Retinal pigment epithelial cell (primary cell): Measurements from ENCODE around the gene SZRD1.

Source experiments
- DNase-seq: peaks from one replicate; pipeline ENCODE4 v3.0.0-alpha.2; 2010; ENCODE audit warnings: low read depth
- H3K4me3 ChIP-seq: 2 replicates; pipeline ENCODE4 v1.5.1; 2011; ENCODE audit warnings: mild to moderate bottlenecking, low read length, control low read depth, moderate library complexity
- TF ChIP-seq, protein P1 (sequence below): conservative IDR thresholded peaks from 2 replicates; pipeline ENCODE4 v1.5.1; 2011; ENCODE audit warnings: low read depth, low read length, control low read depth, inconsistent platforms

The SZRD1 gene

DNA sequence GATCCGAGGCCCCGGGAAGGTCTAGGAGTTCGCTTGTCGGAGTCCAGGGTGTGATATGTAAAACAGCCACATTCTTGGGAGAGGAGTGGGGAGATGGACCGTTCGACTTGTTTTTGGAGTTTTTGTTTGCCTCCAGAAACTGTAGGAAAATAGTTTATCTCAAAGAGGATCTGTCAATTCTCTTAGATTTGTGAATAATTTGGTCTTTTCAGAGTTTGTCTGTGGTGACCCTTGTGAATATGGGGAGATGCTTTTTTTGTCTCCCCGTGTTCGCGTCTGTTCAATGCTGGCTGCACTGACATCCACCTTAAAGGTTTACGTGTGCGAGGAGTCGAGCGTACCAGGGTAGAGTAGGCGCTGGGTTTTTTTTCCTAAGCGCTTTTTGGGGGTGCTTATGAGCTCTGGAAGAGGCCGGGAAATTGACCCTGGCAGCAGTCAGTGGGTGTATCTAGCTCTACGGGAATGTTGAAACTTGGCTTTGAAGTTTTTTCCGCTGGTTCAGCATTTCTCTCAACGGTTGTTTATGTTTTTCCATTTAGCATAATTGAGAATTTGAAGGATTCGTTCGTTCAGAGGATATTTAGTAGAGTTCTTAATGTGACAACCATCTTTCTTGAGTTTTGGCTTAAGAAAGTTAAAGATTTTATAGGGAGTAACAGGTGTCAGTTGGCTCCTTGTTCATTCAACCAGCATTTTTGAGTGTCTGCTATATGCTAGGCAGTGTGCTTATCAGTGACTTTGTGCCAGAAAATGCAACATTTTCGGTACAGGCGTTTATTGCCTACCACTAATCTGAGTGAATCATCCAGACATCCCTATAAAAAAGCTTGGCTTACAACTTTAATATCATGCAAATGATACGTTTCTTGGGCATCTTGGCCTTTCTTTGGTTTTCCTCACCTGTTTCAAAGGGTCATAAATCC, 1.2 kb downstream of the SZRD1 start:
- DNase-seq, result no peak
- H3K4me3 ChIP-seq, result peak overlapping the region; percentile 89
- TF ChIP-seq, protein P1, sequence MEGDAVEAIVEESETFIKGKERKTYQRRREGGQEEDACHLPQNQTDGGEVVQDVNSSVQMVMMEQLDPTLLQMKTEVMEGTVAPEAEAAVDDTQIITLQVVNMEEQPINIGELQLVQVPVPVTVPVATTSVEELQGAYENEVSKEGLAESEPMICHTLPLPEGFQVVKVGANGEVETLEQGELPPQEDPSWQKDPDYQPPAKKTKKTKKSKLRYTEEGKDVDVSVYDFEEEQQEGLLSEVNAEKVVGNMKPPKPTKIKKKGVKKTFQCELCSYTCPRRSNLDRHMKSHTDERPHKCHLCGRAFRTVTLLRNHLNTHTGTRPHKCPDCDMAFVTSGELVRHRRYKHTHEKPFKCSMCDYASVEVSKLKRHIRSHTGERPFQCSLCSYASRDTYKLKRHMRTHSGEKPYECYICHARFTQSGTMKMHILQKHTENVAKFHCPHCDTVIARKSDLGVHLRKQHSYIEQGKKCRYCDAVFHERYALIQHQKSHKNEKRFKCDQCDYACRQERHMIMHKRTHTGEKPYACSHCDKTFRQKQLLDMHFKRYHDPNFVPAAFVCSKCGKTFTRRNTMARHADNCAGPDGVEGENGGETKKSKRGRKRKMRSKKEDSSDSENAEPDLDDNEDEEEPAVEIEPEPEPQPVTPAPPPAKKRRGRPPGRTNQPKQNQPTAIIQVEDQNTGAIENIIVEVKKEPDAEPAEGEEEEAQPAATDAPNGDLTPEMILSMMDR, result no peak

GRCh38 chr1:16369821-16370220, 2.8 kb downstream of the SZRD1 start:
- H3K4me3 ChIP-seq, result no peak overlapping the region
- DNase-seq, result no peak
- TF ChIP-seq, protein P1, result no peak

GRCh38 chr1:16371725-16372124, 4.7 kb downstream of the SZRD1 start:
- TF ChIP-seq, protein P1, result no peak
- H3K4me3 ChIP-seq, result no peak overlapping the region
- DNase-seq, result no peak

DNA sequence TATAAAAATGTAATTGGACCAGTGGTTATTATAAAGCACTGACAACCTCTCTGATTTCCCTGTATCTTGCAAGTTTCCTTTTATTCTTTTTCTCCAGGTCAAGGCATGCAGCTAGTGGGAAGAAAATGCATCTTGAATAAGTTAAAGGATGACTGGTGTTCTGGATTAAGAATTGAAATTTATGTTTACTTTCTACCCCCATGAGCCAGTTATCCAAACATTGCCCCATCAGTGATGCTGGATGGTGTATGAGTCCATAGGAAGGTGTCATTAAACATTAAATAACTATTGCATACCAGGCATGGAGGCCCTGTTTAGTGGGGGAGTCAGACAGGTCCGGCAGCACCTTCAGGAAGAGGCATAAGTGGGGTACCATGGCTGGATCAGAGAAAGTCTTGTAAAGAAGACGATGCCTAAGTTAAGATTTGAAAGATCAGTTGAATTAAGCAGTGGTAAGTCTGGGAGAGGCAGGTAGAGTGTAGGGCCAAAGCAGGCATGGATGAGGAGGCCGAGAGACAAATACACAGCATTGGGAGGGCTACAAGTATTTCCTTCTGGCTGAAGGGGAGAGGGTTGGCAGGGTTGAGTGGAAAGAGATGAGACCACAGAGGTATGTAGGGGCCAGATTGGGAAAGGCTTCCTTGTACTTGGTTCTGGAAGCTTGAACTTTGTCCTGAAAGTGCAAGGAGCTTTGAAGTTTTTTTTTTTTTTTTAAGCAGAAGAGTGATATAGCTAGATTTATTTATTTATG, 5.7 kb downstream of the SZRD1 start:
- no peak overlapping the region for H3K4me3 ChIP-seq
- TF ChIP-seq, protein P1, result no peak
- no peak for DNase-seq

- DNase-seq, result no peak
- TF ChIP-seq, protein P1, result no peak
- no peak overlapping the region for H3K4me3 ChIP-seq
Measured at GRCh38 chr1:16374266-16374665, 7.2 kb downstream of the SZRD1 start.

DNA sequence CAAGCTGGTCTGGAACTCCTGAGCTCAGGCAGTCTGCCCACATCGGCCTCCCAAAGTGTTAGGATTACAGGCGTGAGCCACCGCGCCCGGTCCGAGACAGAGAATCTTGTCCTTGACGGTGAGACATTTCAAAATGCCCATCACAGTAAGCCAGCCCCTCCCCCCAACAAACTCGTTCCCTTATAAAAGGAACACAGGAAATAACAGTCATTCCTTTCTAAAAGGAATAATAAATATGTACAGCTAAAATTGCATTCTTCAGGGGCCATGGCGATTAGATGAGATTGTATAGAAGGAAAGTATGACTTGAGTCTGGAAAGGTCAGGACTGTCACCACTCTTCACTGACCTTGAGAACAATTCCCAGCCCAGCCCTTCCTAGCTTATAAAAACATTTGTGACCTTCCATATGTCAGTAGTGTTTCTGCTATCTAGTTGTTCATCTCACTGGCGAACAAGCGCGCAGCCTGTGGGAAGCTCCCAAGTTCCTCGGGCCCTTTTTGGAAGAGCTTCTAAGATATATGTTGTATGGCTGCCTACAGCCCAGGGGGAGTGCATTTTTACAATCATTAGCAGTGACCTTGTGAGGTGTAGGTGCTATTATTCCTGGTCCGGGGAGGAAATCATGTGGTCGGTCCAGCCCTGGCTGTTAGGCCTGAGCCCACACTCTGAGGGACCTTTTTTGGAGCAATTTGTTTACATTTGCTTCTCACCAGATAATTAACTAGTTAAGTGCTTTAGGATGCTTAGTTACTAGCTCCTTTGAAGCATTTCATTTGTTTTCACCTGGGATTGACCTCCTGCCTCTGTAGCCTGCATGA, 8.7 kb downstream of the SZRD1 start:
- TF ChIP-seq, protein P1, result no peak
- no peak for DNase-seq
- H3K4me3 ChIP-seq, result no peak overlapping the region
